Endothelial cell of umbilical vein (primary cell): ENCODE results near the gene ZNF224.

Experiments used
- EZH2 ChIP-seq: IDR thresholded peaks from 2 replicates; pipeline ENCODE4 v1.6.1; 2012; ENCODE audit warnings: borderline replicate concordance, low read depth, mild to moderate bottlenecking, moderate library complexity, low read length, inconsistent platforms; ENCODE audit not compliant: severe bottlenecking
- FOS ChIP-seq: IDR thresholded peaks from 2 replicates; pipeline ENCODE4 v1.6.1; 2011; ENCODE audit warnings: mild to moderate bottlenecking, low read length, moderate library complexity, borderline replicate concordance; ENCODE audit not compliant: insufficient read depth
- GATA2 ChIP-seq: IDR thresholded peaks from 2 replicates; pipeline ENCODE4 v1.7.0; 2011; ENCODE audit warnings: low read depth, mild to moderate bottlenecking, moderate library complexity, mixed read lengths, low read length; ENCODE audit not compliant: insufficient read length, insufficient read depth
- JUN ChIP-seq: IDR thresholded peaks from 2 replicates; pipeline ENCODE4 v1.6.1; 2011; ENCODE audit warnings: borderline replicate concordance, low read depth; ENCODE audit not compliant: insufficient read length, insufficient read depth
- POLR2A ChIP-seq: IDR thresholded peaks from 2 replicates; pipeline ENCODE4 v1.6.1; 2012; ENCODE audit warnings: low read depth, mild to moderate bottlenecking, control low read depth, low read length
- POLR2AphosphoS5 ChIP-seq: IDR thresholded peaks from 2 replicates; pipeline ENCODE4 v1.6.1; 2012; ENCODE audit warnings: low read depth, mild to moderate bottlenecking, control low read depth, low read length, moderate library complexity; ENCODE audit not compliant: insufficient read depth
- TF ChIP-seq, protein P1 (sequence below), 2 donors: IDR thresholded peaks; 1 replicate in 1 of 2; 2 replicates in 1 of 2; pipeline ENCODE4 v1.5.1; 2011; ENCODE audit warnings: low read length in 2 of 2, mild to moderate bottlenecking in 2 of 2, moderate library complexity in 2 of 2, control low read depth in 1 of 2, inconsistent platforms in 1 of 2, low read depth in 1 of 2; ENCODE audit not compliant: insufficient read depth in 1 of 2; ENCODE audit errors: extremely low read depth in 1 of 2

DNA sequence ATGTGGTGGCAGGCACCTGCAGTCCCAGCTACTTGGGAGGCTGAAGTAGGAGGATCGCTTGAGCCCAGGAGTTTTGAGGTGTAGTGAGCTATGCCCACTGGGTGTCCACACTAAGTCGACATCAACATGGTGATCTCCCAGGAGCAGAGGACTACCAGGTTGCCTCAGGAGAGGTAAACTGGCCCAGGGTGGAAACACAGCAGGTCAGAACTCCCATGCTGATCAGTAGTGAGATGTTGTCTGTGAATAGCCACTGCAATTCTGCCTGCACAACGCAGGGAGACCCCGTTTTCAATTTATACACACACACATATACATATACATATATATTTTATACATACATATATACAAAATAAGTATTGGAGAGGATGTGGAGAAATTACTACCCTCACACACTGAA, 2.1 kb upstream of the ZNF224 start:
- TF ChIP-seq JUN (no peak), POLR2A (no peak), FOS (no peak), POLR2AphosphoS5 (no peak), EZH2 (no peak), GATA2 (no peak)
- TF ChIP-seq, protein P1, sequence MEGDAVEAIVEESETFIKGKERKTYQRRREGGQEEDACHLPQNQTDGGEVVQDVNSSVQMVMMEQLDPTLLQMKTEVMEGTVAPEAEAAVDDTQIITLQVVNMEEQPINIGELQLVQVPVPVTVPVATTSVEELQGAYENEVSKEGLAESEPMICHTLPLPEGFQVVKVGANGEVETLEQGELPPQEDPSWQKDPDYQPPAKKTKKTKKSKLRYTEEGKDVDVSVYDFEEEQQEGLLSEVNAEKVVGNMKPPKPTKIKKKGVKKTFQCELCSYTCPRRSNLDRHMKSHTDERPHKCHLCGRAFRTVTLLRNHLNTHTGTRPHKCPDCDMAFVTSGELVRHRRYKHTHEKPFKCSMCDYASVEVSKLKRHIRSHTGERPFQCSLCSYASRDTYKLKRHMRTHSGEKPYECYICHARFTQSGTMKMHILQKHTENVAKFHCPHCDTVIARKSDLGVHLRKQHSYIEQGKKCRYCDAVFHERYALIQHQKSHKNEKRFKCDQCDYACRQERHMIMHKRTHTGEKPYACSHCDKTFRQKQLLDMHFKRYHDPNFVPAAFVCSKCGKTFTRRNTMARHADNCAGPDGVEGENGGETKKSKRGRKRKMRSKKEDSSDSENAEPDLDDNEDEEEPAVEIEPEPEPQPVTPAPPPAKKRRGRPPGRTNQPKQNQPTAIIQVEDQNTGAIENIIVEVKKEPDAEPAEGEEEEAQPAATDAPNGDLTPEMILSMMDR (IDR thresholded peaks at IDR 0.05; ENCODE audit: extremely low read depth in 1 of 2, insufficient read depth in 1 of 2, low read depth in 1 of 2, low read length in 2 of 2): no peak
